ENCODE results near the gene ANO10.
"Not testable (repeated sequence)": the region's sequence is repeated elsewhere in the genome, so short reads cannot be mapped to it uniquely, and the experiment has no call there.

Gene ANO10

GRCh38 chr3:43369404-43370292, 252.2 kb downstream of the ANO10 start:
- DNase-seq, result peak; percentile 37

- DNase-seq, result no peak
Observed at GRCh38 chr3:43366885-43367284, 254.9 kb downstream of the ANO10 start.

DNA sequence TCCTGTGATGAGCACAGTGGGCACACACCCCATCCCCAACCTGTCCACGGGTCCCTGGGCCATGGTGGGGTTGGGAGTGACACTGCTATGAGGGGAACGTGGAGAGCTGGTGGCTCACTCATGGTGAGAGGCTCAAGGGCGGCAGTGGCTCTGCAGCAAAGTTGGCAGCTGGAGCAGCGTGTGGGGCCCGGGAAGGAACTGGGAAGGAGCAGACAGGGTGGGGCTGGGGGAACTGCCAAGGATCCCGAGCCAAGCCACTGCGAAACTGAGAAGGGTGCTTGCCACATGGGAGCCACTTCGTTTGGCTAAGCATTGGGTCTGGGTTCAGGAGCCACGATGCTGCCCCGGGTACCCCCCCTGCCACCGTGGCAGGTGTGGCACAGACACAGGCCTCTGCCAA, 255.3 kb downstream of the ANO10 start:
- no peak for DNase-seq

GRCh38 chr3:43365601-43366305, 256.1 kb downstream of the ANO10 start:
- no peak for DNase-seq

GRCh38 chr3:43364926-43365325, 256.9 kb downstream of the ANO10 start:
- DNase-seq, result no peak

GRCh38 chr3:43364494-43364893, 257.3 kb downstream of the ANO10 start:
- no peak for DNase-seq

- no peak for DNase-seq
Observed at GRCh38 chr3:43363621-43364266, 258.1 kb downstream of the ANO10 start.

- no peak for DNase-seq
Observed at GRCh38 chr3:43362961-43363360, 258.9 kb downstream of the ANO10 start.

- DNase-seq, result no peak
Observed at GRCh38 chr3:43362183-43362582, 259.6 kb downstream of the ANO10 start.

DNA sequence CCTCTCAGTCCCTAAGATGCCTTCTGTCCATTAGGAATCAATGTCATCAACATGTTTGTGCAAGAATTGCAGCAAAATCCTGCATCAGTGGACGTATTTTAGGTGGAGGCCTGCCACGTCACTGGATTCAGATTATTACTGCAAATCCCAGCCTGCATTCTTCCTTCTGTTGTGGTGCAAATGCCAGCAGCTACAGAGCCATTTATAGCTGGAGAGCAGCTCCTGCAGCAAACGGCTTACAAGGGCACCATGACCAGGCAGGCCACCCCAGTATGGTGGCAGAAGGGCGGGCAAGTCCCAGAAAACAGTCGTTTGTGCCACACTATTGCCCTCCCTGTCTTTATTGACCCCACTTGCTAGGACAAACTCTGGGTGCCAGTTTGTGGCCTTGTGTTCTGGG, 260.7 kb downstream of the ANO10 start:
- no peak for DNase-seq

GRCh38 chr3:43356033-43356432, 265.8 kb downstream of the ANO10 start:
- DNase-seq, result not testable (repeated sequence)

DNA sequence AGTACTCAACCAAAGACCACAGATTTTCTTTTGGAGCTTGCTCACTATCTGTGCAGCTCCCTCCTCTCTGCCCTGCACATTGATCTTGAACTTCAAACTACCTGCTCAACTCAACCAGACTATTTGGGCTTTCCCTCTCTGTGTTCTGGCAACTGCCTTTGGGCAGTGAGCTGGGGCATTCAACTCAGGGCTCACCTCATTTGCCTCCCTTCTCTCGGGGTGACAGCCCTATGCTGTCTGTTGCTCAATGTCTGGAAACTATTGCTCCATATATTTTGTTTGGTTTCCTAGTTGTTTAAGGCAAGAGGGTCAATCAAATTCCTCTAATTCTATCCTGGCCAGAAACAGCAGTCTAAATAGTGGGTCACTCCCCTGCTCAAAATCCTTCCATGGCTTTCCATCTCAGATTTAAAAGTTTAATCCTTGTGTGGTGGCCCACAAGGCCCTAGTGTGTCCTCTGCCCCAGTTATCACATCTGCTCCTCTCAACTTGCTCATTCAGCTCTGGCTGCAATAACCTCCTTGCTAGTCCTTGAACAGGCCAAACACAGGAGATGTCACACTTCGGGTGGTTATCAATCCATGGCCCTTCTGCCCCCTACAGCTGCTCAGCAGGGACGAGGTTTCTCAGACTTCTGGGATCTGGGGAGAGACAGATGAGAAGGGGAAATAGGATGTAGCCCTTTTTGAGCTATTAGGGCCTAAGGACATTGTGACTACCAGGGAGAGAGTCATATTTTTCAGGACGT, 267.7 kb downstream of the ANO10 start:
- no peak for DNase-seq

GRCh38 chr3:43353393-43353792, 268.4 kb downstream of the ANO10 start:
- no peak for DNase-seq

DNA sequence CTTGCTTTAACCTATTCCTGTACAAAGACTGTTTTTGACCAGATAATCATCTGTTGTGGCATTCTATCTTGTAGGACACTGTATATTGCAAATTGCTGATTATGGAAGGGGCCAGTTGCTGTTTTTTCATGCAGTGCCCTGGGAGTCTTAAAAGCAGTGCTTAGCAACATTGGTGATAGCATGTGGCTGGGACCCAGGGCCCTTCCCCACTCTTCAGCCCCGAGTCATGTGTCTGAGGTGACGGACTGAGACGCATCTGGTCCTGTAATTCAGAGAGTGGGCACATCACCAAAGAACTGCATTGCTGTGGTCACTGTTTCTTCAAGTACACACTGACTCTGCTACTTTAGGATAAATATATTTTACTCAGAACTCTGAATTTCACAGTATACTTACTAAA, 272.1 kb downstream of the ANO10 start:
- DNase-seq, result no peak

GRCh38 chr3:43348852-43349574, 272.8 kb downstream of the ANO10 start:
- no peak for DNase-seq

GRCh38 chr3:43348350-43348749, 273.5 kb downstream of the ANO10 start:
- DNase-seq, result no peak

DNA sequence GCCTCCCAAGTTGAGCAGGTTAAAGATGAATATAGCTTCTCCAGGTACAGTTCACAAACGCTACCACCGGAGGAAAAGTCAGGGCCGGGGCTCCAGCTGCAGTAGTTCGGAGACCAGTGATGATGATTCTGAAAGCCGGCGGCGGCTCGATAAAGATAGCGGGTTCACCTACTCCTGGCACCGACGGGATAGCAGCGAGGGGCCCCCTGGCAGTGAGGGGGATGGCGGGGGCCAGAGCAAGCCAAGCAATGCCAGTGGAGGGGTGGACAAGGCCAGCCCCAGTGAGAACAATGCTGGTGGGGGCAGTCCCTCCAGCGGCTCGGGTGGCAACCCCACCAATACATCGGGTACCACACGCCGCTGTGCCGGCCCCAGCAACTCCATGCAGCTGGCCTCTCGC, 274.0 kb downstream of the ANO10 start:
- no peak for DNase-seq

GRCh38 chr3:43346978-43347749, 274.6 kb downstream of the ANO10 start:
- peak; percentile 41 for DNase-seq

DNA sequence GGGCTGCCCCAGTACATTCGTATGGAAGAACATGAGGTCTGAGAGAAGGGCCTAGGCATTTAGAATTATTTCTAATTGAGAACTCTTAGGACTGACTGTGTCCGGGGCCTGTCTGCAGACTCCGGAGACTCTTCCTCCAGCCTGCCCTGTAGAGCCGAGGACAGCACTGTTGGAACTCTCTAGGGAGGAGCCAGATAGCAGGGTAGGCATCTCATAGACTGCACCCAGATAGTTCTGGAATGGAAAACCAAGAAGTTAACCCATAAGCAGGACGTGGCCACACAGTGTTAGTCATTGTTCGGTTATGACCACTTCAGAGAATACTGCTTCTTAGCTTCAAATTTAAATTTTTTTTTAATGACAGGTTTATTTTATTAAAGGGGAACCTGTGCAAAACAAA, 275.9 kb downstream of the ANO10 start:
- DNase-seq, result no peak

GRCh38 chr3:43345246-43345645, 276.6 kb downstream of the ANO10 start:
- DNase-seq, result no peak

DNA sequence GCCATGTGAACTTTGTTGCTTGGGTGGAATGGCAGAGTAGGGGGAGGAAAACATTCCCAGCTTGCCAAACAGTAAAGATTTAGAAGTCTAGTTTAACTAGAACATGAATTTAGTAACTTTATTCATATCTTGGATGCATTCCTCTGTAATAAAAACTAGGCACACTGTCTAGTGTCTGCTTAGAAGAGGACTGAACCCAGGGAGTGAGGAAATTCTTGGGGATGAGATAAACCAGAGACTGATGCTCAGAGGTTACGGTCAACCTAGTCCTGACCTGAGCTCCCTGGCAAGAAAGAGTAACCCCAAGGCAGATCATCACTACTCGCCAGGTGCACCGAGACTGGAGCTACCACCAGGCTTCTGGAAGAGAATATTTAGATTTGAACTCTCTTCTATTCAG, 277.3 kb downstream of the ANO10 start:
- no peak for DNase-seq

- DNase-seq, result no peak
Observed at GRCh38 chr3:43343815-43344214, 278.0 kb downstream of the ANO10 start.

Data from CD4-positive, alpha-beta T cell treated with Interleukin-15 for 1 hour (primary cell).